GM12872 (cell line): ENCODE data around the gene MUS81.

Experiments used
- TF ChIP-seq, protein P1 (sequence below): IDR thresholded peaks from 3 replicates; pipeline ENCODE4 v1.5.1; 2011; ENCODE audit warnings: low read depth, mild to moderate bottlenecking, low read length, moderate library complexity; ENCODE audit not compliant: insufficient read depth

The MUS81 gene

DNA sequence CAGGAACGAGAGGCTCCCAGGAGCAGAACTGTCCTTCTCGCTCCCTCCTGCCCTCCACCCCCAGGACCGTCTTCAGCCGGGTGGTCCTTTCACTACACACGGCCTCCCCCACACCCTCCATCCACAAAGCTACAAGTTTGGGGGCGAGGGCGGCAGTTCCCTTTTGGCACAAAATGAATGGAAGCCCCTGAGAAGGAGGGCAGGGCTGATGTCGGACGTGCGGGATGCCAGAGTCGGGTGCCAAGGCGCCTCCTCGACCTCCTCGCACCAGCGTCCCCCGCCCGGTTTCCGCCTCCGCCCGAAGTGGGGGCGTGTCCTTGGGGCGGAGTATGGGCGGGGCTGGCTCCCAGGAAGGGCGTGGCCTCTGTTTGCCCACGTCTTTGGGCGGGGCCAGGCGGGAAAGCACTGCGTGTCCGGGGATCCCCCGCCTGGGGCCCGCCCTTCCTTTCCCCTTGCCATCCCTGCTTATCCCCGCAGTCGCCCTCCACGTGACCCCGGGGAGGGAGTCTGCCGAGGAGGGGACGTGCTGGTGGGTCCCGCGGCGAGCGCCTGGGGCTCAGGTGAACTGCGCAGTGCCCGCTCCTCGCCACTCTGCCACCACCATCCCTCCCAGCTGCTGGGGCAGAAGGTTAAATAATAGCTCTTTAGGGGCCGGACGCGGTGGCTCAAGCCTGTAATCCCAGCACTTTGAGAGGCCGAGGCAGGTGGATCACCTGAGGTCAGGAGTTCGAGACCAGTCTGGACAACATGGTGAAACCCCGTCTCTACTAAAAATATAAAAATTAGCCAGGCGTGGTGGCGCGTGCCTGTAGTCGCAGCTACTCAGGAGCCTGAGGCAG lies 13.3 kb downstream of the MUS81 start:
- TF ChIP-seq, protein P1, sequence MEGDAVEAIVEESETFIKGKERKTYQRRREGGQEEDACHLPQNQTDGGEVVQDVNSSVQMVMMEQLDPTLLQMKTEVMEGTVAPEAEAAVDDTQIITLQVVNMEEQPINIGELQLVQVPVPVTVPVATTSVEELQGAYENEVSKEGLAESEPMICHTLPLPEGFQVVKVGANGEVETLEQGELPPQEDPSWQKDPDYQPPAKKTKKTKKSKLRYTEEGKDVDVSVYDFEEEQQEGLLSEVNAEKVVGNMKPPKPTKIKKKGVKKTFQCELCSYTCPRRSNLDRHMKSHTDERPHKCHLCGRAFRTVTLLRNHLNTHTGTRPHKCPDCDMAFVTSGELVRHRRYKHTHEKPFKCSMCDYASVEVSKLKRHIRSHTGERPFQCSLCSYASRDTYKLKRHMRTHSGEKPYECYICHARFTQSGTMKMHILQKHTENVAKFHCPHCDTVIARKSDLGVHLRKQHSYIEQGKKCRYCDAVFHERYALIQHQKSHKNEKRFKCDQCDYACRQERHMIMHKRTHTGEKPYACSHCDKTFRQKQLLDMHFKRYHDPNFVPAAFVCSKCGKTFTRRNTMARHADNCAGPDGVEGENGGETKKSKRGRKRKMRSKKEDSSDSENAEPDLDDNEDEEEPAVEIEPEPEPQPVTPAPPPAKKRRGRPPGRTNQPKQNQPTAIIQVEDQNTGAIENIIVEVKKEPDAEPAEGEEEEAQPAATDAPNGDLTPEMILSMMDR: no peak

DNA sequence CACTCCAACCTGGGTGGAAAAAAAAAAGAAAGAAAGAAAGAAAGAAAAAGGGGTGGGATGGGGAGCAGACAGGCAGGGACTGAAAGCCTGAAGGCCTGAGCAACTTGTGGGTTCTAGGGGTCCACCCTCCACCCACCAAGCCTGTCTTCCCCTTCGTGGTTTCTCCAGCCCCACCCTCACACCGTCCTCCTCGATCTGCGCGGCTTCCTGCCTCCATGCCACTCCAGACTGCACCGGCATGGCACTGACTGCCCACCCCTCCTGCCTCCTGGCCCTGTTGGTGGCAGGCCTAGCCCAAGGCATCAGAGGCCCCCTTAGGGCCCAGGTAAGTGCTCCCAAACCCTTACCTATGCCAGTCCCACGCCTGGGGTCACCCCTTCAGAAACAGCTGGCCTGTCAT lies 19.4 kb downstream of the MUS81 start, which contains the start of gene CTSW:
Gene CTSW, plus strand, starts transcription at position 221 of the 400 bp plus-strand sequence. Its CDS starts 18 bp downstream, at position 239.
- TF ChIP-seq, protein P1: no peak

DNA sequence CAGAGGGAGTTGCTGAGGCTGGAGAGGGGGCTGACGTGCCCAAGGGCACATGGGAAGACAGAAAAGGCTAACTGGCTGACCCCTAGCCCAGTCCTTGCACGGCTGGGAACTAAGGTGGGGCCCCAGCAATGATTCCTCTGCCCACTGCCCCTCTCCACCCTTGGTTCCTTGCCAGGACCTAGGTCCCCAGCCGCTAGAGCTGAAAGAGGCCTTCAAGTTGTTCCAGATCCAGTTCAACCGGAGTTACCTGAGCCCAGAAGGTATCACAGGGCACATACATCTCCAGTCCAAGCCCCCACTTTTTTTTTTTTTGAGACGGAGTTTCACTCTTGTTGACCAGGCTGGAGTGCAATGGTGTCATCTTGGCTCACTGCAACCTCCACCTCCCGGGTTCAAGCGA lies 19.8 kb downstream of the MUS81 start:
- TF ChIP-seq, protein P1: no peak

DNA sequence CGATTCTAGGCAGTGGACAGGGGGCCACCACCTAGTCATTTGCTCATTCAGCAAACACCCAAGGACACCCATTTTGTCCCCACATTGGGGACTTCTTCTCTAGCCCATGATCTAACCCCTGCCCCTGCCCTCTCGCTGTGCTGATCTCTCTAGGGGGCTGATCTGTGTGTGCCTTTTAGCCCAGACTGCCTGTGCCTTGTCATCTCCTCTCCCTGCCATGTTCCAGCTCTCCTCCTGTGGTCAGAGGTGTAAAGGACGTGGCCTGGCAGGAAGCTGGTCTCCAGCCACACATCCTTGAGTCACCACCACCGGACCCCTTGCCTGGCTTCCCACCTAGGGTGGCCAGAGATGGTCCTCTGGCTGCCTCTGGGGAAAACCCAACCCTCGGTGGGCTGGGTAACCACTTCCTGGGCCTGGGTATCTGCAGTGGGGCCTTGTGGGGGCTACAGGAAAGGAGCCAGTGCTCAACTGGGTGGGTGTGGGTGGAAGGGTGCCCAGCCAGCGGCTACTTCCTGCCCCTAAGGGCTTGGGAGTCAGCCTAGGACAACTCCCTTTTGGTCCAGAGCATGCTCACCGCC lies 20.7 kb downstream of the MUS81 start:
- TF ChIP-seq, protein P1: no peak

DNA sequence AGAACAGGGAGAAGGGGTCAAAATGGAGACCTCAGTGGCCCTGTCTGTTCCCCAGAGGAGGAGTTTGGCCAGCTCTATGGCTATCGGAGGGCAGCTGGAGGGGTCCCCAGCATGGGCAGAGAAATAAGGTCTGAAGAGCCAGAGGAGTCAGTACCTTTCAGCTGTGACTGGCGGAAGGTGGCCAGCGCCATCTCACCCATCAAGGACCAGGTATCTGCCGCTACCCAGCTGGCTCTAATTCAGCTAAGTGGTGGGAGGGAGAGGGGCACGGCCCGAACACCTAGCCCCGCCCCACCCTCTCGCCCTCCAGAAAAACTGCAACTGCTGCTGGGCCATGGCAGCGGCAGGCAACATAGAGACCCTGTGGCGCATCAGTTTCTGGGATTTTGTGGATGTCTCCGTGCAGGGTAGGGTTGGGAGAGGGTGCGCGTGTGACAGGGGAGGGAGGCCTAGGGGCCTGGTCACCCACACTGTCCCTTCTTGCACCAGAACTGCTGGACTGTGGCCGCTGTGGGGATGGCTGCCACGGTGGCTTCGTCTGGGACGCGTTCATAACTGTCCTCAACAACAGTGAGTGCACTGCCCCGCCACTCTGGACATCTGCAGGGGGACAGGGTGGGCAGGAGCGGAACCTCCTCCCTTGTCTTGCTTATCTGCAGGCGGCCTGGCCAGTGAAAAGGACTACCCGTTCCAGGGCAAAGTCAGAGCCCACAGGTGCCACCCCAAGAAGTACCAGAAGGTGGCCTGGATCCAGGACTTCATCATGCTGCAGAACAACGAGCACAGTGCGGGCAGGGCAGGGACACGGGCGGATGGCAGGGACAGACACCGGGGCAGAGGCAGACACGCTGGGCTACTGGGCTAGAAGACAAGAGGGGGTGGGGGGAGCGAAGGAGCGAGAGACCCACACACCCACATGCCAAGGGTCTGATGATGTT lies 22.2 kb downstream of the MUS81 start:
- TF ChIP-seq, protein P1: no peak

DNA sequence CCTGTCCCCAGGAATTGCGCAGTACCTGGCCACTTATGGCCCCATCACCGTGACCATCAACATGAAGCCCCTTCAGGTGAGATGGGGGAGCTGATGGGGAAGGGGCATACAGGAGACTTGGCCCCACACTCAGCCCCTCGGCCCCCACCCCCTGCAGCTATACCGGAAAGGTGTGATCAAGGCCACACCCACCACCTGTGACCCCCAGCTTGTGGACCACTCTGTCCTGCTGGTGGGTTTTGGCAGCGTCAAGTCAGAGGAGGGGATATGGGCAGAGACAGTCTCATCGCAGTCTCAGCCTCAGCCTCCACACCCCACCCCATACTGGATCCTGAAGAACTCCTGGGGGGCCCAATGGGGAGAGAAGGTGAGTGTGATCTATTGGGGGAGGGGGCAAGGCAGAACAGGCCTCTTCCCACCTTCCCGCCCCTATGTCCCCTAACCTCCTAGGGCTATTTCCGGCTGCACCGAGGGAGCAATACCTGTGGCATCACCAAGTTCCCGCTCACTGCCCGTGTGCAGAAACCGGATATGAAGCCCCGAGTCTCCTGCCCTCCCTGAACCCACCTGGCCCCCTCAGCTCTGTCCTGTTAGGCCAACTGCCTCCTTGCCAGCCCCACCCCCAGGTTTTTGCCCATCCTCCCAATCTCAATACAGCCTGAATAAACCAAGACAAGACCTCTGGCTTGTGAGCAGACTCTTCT lies 23.0 kb downstream of the MUS81 start:
- TF ChIP-seq, protein P1: no peak
